Measurements from ENCODE around the gene HACD2. TPM values are rescaled to one million over a fixed set of nuclear protein-coding genes. Genes with fewer than 3 reads are reported as not detected.
A peak's percentile ranks its signal among the peaks of the same experiment; 100 is the strongest.

HACD2 gene
- polyA plus RNA-seq, 2 of the 4 experiments (the other 2 are of a cell fraction), result 41.8 to 97.7 TPM

DNA sequence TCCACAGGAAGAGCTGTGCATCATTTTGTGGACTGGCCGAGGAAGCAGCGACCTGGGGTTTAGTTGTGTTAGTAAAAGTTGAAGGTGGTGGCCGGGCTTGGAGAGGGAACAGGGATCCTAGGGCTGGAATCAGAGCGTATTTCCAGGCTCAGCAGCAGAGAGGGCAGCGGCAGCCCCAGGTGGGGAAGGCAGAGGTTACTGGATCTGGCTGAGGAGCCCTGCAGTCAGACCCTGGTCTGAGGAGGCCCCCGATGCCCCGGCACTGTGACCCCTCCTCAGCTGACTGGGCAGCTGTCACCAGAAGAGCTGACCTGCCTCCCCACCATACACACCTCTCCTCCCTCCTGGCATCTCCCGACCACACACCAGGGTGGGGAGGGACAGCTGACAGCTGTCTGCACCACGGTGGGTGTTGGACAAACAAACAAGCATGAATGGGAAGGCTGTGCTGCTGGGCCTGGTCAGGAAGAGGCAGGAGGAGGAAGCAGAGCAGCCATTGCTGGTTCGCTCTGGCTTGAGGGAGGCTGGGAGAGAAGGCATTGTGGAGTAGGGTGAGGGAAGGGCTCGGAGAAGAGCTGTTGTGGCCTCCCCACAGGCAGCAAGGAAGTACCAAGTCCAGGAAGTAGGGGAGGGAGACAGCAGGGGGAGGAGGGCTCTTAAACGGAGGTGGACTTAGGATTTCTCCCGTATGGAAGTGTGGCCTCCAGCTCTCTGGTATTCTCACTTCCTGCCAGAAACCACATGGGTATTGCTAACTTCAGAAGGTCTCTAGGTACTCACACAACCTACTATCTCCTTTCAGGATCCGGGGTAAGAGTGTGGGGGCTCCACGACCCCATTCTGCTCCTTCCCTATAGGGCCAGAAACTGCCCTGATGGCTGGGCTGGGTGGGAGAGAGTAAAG lies 49.5 kb upstream of the HACD2 start:
- no peak overlapping the region for H3K4me2 ChIP-seq
- TF ChIP-seq, protein P1, sequence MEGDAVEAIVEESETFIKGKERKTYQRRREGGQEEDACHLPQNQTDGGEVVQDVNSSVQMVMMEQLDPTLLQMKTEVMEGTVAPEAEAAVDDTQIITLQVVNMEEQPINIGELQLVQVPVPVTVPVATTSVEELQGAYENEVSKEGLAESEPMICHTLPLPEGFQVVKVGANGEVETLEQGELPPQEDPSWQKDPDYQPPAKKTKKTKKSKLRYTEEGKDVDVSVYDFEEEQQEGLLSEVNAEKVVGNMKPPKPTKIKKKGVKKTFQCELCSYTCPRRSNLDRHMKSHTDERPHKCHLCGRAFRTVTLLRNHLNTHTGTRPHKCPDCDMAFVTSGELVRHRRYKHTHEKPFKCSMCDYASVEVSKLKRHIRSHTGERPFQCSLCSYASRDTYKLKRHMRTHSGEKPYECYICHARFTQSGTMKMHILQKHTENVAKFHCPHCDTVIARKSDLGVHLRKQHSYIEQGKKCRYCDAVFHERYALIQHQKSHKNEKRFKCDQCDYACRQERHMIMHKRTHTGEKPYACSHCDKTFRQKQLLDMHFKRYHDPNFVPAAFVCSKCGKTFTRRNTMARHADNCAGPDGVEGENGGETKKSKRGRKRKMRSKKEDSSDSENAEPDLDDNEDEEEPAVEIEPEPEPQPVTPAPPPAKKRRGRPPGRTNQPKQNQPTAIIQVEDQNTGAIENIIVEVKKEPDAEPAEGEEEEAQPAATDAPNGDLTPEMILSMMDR (IDR thresholded peaks at IDR 0.05), result no peak
- TF ChIP-seq RFX5 (IDR thresholded peaks at IDR 0.05), result no peak
- TF ChIP-seq FOSL2 (IDR thresholded peaks at IDR 0.05), result no peak
- TF ChIP-seq FOSL2 (CRISPR knock-in tag; IDR thresholded peaks at IDR 0.05), result no peak
- TF ChIP-seq, protein P2, sequence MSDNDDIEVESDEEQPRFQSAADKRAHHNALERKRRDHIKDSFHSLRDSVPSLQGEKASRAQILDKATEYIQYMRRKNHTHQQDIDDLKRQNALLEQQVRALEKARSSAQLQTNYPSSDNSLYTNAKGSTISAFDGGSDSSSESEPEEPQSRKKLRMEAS (IDR thresholded peaks at IDR 0.05), result no peak
- no peak for TF ChIP-seq FOXS1 (CRISPR knock-in tag; IDR thresholded peaks at IDR 0.05)
- no peak for TF ChIP-seq KDM1A (IDR thresholded peaks at IDR 0.05; ENCODE audit: low read depth)
- TF ChIP-seq NR3C1 (IDR thresholded peaks at IDR 0.05), result no peak
- TF ChIP-seq EHF (CRISPR knock-in tag; IDR thresholded peaks at IDR 0.05), result no peak
- TF ChIP-seq GATA3 (IDR thresholded peaks at IDR 0.05; ENCODE audit: borderline replicate concordance), result no peak
- no peak for TF ChIP-seq CBX8 (IDR thresholded peaks at IDR 0.05)
- no peak for TF ChIP-seq RNF2 (IDR thresholded peaks at IDR 0.05; ENCODE audit: borderline replicate concordance, low read depth)
- TF ChIP-seq, protein P3, sequence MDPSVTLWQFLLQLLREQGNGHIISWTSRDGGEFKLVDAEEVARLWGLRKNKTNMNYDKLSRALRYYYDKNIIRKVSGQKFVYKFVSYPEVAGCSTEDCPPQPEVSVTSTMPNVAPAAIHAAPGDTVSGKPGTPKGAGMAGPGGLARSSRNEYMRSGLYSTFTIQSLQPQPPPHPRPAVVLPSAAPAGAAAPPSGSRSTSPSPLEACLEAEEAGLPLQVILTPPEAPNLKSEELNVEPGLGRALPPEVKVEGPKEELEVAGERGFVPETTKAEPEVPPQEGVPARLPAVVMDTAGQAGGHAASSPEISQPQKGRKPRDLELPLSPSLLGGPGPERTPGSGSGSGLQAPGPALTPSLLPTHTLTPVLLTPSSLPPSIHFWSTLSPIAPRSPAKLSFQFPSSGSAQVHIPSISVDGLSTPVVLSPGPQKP (IDR thresholded peaks at IDR 0.05; ENCODE audit: low read depth, low read length), result no peak
- TF ChIP-seq ESRRA (IDR thresholded peaks at IDR 0.05; ENCODE audit: borderline replicate concordance, low read length), result no peak
- ChIA-PET POLR2A (no interaction called here), CTCF (interaction anchor here (2.8 to 4.3 kb wide), 2 partner anchors 8 to 17 kb away, joined by 15 to 34 read pairs; no protein-coding TSS in a partner anchor)
- 90% methylated on average over 13 of the region's 15 CpGs for WGBS (ENCODE audit: missing lambda C conversion rate)
- ATAC-seq, result no peak
- H3K9me3 ChIP-seq, result no peaks in the 10 kb centered on the region
- DNase-seq (ENCODE audit: low read depth in 1 of 2, low spot score in 1 of 2), result no peak
- peak overlapping the region in 1 of 2 experiments; percentile 34; a peak in 2 of 6 replicates for H3K27ac ChIP-seq
- H3K4me3 ChIP-seq, result no peak overlapping the region
- FAIRE-seq, result no peak
- H3K4me1 ChIP-seq, result peaks cover 13% of the 10 kb centered on the region

DNA sequence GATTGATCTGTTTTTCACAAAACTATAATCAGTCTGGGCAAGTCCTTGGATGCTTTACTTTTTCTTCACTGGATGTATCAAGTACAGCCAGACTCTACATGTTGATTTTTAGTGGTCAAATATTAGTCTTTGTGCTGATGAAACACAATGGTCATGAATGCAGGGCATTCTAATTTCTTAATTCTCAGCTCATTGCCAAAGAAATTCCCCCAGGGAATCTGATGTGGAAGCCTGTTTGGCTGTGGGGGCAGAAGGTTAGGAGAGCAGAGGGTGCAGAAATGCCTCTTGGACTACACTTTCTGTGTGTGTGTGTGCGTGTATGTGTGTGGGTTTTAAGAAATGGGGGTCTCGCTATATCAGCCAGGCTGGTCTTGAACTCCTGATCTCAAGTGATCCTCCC lies 48.7 kb upstream of the HACD2 start:
- no peak for FAIRE-seq
- no peak for ATAC-seq
- no peak for DNase-seq (ENCODE audit: low read depth in 1 of 2, low spot score in 1 of 2)
- CTCF ChIA-PET, result interaction anchor here (2.8 to 4.3 kb wide), 2 partner anchors 9 to 18 kb away, joined by 15 to 34 read pairs; no protein-coding TSS in a partner anchor
- H3K27ac ChIP-seq, result no peak overlapping the region
- H3K9me3 ChIP-seq, result no peaks in the 10 kb centered on the region
- WGBS (ENCODE audit: missing lambda C conversion rate), result 94% methylated on average over 2 of the region's 2 CpGs
- peaks cover 13% of the 10 kb centered on the region for H3K4me1 ChIP-seq
- POLR2A ChIA-PET, result no interaction called here
- no peak overlapping the region for H3K4me3 ChIP-seq
- H3K4me2 ChIP-seq, result no peak overlapping the region
- TF ChIP-seq JUNB (IDR thresholded peaks at IDR 0.05), result no peak
- TF ChIP-seq, protein P4, sequence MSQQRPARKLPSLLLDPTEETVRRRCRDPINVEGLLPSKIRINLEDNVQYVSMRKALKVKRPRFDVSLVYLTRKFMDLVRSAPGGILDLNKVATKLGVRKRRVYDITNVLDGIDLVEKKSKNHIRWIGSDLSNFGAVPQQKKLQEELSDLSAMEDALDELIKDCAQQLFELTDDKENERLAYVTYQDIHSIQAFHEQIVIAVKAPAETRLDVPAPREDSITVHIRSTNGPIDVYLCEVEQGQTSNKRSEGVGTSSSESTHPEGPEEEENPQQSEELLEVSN (IDR thresholded peaks at IDR 0.05; ENCODE audit: borderline replicate concordance, low read depth), result no peak
- no peak for TF ChIP-seq CHD4 (IDR thresholded peaks at IDR 0.05; ENCODE audit: borderline replicate concordance)
- TF ChIP-seq EHF (CRISPR knock-in tag; IDR thresholded peaks at IDR 0.05), result no peak
- TF ChIP-seq, protein P5, sequence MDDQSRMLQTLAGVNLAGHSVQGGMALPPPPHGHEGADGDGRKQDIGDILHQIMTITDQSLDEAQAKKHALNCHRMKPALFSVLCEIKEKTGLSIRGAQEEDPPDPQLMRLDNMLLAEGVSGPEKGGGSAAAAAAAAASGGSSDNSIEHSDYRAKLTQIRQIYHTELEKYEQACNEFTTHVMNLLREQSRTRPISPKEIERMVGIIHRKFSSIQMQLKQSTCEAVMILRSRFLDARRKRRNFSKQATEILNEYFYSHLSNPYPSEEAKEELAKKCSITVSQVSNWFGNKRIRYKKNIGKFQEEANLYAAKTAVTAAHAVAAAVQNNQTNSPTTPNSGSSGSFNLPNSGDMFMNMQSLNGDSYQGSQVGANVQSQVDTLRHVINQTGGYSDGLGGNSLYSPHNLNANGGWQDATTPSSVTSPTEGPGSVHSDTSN (IDR thresholded peaks at IDR 0.05), result no peak
- no peak for TF ChIP-seq SREBF2 (IDR thresholded peaks at IDR 0.05)
- no peak for TF ChIP-seq RFX5 (IDR thresholded peaks at IDR 0.05)
- no peak for TF ChIP-seq CBX8 (IDR thresholded peaks at IDR 0.05)
- TF ChIP-seq JUN (IDR thresholded peaks at IDR 0.05), result no peak

Data from A549 (cell line).